GM23248 (cell line): Measurements from ENCODE around the gene TMEM250. TPM values are rescaled to one million over a fixed set of nuclear protein-coding genes. Genes with fewer than 3 reads are reported as not detected.

Source experiments
- DNase-seq: peaks from one replicate; pipeline ENCODE4 v3.0.0-alpha.2; 2015
- H2AFZ ChIP-seq: fragments of 200-600 bp; sonication (generic); 2 replicates; pipeline ENCODE4 v1.6.1; 2016; ENCODE audit warnings: antibody characterized with exemption
- H3F3A ChIP-seq: fragments of 200-600 bp; sonication (generic); 2 replicates; pipeline ENCODE4 v1.6.1; 2016; ENCODE audit warnings: mild to moderate bottlenecking, antibody characterized with exemption, mixed run types; ENCODE audit not compliant: insufficient read depth
- H3K27ac ChIP-seq: fragments of 200-600 bp; sonication (generic); 2 replicates; pipeline ENCODE4 v1.5.1; 2016; ENCODE audit warnings: mild to moderate bottlenecking
- H3K27me3 ChIP-seq: fragments of 200-600 bp; sonication (generic); replicated peaks from 2 replicates; pipeline ENCODE4 v1.6.1; 2016; ENCODE audit warnings: mild to moderate bottlenecking; ENCODE audit not compliant: insufficient read depth
- H3K36me3 ChIP-seq: fragments of 200-600 bp; sonication (generic); 2 replicates; pipeline ENCODE4 v1.6.1; 2016; ENCODE audit warnings: low read depth, mild to moderate bottlenecking
- H3K4me1 ChIP-seq: fragments of 200-600 bp; sonication (generic); 2 replicates; pipeline ENCODE4 v1.6.1; 2016; ENCODE audit warnings: mild to moderate bottlenecking; ENCODE audit not compliant: insufficient read depth
- H3K4me2 ChIP-seq: fragments of 200-600 bp; sonication (generic); one replicate; pipeline ENCODE4 v1.6.1; 2016; ENCODE audit warnings: mild to moderate bottlenecking; ENCODE audit not compliant: unreplicated experiment
- H3K4me3 ChIP-seq: fragments of 200-600 bp; sonication (generic); 2 replicates; pipeline ENCODE4 v1.5.1; 2016; ENCODE audit warnings: mild to moderate bottlenecking
- H3K79me2 ChIP-seq: fragments of 200-600 bp; sonication (generic); 2 replicates; pipeline ENCODE4 v1.6.1; 2016; ENCODE audit warnings: mild to moderate bottlenecking; ENCODE audit not compliant: insufficient read depth
- H3K9ac ChIP-seq: fragments of 200-600 bp; sonication (generic); 2 replicates; pipeline ENCODE4 v1.6.1; 2016; ENCODE audit warnings: mild to moderate bottlenecking
- H3K9me2 ChIP-seq: fragments of 200-600 bp; sonication (generic); 2 replicates; pipeline ENCODE4 v1.6.1; 2016; ENCODE audit warnings: mixed run types, mild to moderate bottlenecking, moderate library complexity; ENCODE audit not compliant: insufficient read depth
- H3K9me3 ChIP-seq: fragments of 200-600 bp; sonication (generic); one replicate; pipeline ENCODE4 v1.6.1; 2017; ENCODE audit warnings: low read depth
- H4K20me1 ChIP-seq: fragments of 200-600 bp; sonication (generic); 2 replicates; pipeline ENCODE4 v1.6.0; 2016; ENCODE audit not compliant: insufficient read depth
- EZH2 ChIP-seq: fragments of 200-600 bp; sonication (generic); IDR thresholded peaks from 2 replicates; pipeline ENCODE4 v1.6.1; 2018; ENCODE audit warnings: antibody characterized with exemption, mild to moderate bottlenecking; ENCODE audit not compliant: insufficient read depth, poor library complexity, severe bottlenecking
- EZH2phosphoT487 ChIP-seq: fragments of 200-600 bp; sonication (generic); IDR thresholded peaks from 2 replicates; pipeline ENCODE4 v1.6.1; 2018; ENCODE audit warnings: antibody characterized with exemption, moderate library complexity, mild to moderate bottlenecking, low read depth; ENCODE audit not compliant: insufficient read depth
- WGBS, 2 experiments: methylation state at CpG; one replicate each; pipeline ENCODE4 v1.1.6; 2015 to 2017; ENCODE audit warnings: low lambda C conversion rate in 2 of 2, low coverage in 1 of 2; ENCODE audit errors: missing lambda C conversion rate in 2 of 2; 5-methylcytosine and 5-hydroxymethylcytosine counted together
- in situ Hi-C: fragments of 300-500 bp; cut with MboI; formaldehyde crosslinking; loops from 2 replicates; pipeline ENCODE4 v1.15.0; 2020
- polyA plus RNA-seq: library from polyadenylated mRNA; unstranded; fragments of >200 nt; fragmentation: Nextera tagmentation; extraction: Ambion mirVana; gene quantifications from 2 replicates; pipeline ENCODE4 v1.2.1, GENCODE V29; 2016
- total RNA-seq: library from RNA; depleted of rRNA; stranded (reverse); fragments of >200 nt; shearing (Covaris generic); gene quantifications from 2 replicates; pipeline ENCODE4 v1.2.3, GENCODE V29; 2014

Gene TMEM250
- total and polyA plus RNA-seq, 2 experiments from 2014 or later, result 25.9 to 69.7 TPM

DNA sequence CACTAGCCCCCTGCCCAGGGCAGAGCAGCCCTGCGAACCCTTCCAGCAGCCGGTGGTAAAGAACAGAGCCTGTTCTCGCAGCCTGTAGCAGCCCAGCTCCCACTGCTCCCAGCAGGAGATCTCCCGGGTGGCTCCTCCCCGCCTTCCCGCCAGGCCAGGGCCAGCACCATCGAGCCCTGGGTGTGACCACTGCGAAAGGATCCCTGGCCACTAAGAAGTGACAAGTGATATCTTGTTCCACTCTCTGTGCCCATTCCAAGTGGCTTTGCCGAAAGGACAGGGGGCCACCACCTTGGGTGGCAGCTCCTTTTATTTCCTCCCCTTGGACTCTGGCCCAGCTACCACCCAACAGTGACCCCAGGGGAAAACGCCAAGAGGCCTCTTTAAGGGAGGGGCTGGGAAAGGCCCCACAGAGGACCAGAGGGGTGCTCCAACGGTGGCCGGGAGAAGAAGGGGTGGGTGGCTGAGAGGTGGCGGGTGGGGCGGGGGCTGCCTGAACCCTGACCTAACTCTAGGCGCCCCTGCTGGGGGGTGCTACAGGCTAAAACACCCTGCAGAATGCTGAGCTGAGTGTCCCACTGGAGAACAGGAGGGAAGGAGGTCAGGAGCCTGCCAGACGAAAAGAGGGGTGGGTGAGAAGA lies 25.2 kb downstream of the TMEM250 start:
- Histone ChIP-seq H3K9me3 (no peaks in the 10 kb centered on the region), H3F3A (peaks cover 4% of the 10 kb centered on the region; the same call in 1 of the 2 replicates), H3K9ac (peak overlapping the region; percentile 85), H3K4me1 (peaks cover 15% of the 10 kb centered on the region), H3K9me2 (no peaks in the 10 kb centered on the region), H3K4me2 (peak overlapping the region; percentile 87), H3K27ac (peak overlapping the region; percentile 56), H3K27me3 (no peaks in the 10 kb centered on the region), H3K79me2 (peaks cover 61% of the 10 kb centered on the region), H3K36me3 (no peaks in the 10 kb centered on the region), H2AFZ (no peak overlapping the region), H3K4me3 (peak overlapping the region; percentile 85), H4K20me1 (0 out of 2 replicates have a peak, but pooled peaks cover 5% of the 10 kb centered on the region)
- no peak for TF ChIP-seq EZH2
- TF ChIP-seq EZH2phosphoT487, result no peak
- WGBS, 2 experiments, result 23 to 26% methylated on average over 12 to 16 of the region's 16 CpGs
- peak; percentile 66 for DNase-seq
- in situ Hi-C loops, result no loop called here

DNA sequence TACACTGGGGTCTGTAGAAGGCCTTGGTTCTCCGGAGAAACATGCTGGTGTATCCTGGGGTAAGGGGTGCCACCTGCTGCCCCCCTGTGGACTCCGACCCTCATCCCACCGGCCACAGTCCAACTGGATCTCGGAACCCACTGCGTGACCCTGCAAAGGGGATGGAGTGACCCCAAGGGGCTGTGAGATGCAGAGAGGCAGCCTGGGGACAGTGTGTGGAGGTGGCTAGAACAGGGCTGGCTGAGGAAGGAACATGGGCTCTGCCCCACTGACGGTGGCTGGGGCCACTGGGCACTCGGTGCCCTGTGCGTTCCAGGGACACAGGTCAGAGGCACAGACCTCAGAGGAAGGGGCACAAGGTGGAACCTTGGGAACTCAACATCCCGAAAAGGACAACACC lies 25.9 kb downstream of the TMEM250 start:
- H3K9me2 ChIP-seq, result no peaks in the 10 kb centered on the region
- no peak for TF ChIP-seq EZH2
- no peak for TF ChIP-seq EZH2phosphoT487
- no peak for DNase-seq
- H3K4me1 ChIP-seq, result peaks cover 15% of the 10 kb centered on the region
- no peaks in the 10 kb centered on the region for H3K27me3 ChIP-seq
- H4K20me1 ChIP-seq, result 0 out of 2 replicates have a peak, but pooled peaks cover 5% of the 10 kb centered on the region
- no peak overlapping the region for H3K4me3 ChIP-seq
- no peaks in the 10 kb centered on the region for H3K9me3 ChIP-seq
- H3K4me2 ChIP-seq, result peak overlapping the region; percentile 87
- no peaks in the 10 kb centered on the region for H3K36me3 ChIP-seq
- H2AFZ ChIP-seq, result no peak overlapping the region
- peaks cover 68% of the 10 kb centered on the region for H3K79me2 ChIP-seq
- WGBS, 2 experiments, result 80 to 82% methylated on average over 9 of the region's 9 CpGs
- peak overlapping the region; percentile 85 for H3K9ac ChIP-seq
- in situ Hi-C loops, result no loop called here
- peaks cover 4% of the 10 kb centered on the region; the same call in 1 of the 2 replicates for H3F3A ChIP-seq
- peak overlapping the region; percentile 56 for H3K27ac ChIP-seq

DNA sequence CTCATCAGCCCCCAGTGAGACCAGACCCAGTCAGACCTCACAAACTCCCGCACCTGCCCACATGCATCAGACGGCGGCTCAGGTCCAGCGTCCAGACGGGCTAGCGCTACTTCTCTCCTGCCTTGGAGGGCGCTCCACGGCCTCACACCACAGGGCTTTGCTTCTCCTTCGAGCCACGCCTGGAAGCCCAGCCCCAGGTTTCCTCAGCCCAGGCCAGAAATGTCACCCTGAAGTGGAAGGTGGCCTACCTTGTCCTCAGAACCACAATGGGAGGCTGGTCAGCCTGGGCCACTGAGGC lies 26.4 kb downstream of the TMEM250 start:
- Histone ChIP-seq H3K9me3 (no peaks in the 10 kb centered on the region), H3K27me3 (no peaks in the 10 kb centered on the region), H3K79me2 (peaks cover 73% of the 10 kb centered on the region), H3K4me3 (no peak overlapping the region), H3F3A (peaks cover 4% of the 10 kb centered on the region; the same call in 1 of the 2 replicates), H4K20me1 (0 out of 2 replicates have a peak, but pooled peaks cover 5% of the 10 kb centered on the region), H2AFZ (no peak overlapping the region), H3K36me3 (no peaks in the 10 kb centered on the region), H3K9me2 (no peaks in the 10 kb centered on the region), H3K4me2 (no peak overlapping the region), H3K9ac (no peak overlapping the region), H3K4me1 (peaks cover 15% of the 10 kb centered on the region), H3K27ac (no peak overlapping the region)
- DNase-seq, result no peak
- TF ChIP-seq EZH2phosphoT487 (no peak), EZH2 (no peak)
- in situ Hi-C loops, result no loop called here
- WGBS, 2 experiments, result 93 to 94% methylated on average over 10 of the region's 10 CpGs

DNA sequence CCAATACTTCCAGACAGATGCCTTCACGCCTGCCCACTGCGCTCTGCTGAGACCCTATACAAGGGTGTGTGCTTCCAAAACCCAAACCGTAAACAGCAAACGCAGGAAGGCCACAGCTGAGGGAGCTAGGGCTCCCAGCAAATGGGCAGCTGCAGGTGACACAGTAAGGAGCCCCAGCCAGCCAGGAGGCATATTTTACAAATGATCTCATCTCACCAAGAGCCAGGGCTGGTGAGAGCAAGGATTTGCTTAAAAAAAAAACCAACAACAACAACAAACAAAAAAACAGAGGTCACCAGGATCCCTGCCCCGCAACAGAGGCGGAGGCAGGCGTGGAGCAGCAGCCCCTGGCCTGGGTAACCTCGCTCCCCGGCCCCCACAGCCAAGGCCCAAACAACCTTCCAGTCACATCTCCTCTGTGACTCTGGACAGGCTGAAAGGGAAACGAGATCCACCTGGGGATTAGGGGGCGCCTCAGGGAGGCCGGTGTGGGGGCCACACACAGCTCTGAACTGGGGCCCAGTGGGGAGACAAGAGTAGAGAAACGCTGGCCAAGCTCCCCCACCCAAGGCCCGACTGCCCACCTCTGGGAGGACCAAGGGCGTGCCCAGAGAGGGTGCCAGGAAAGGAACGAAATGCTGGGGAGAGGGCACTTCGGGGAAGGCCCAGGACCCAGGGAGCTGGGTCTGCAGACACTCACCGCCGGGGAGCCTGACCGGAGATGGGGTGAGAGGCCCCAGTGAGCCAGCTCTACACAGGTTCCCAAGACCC lies 26.9 kb downstream of the TMEM250 start:
- peak; percentile 45 for DNase-seq
- no peak overlapping the region for H3K27ac ChIP-seq
- no peak overlapping the region for H2AFZ ChIP-seq
- H3K4me1 ChIP-seq, result peaks cover 15% of the 10 kb centered on the region
- no peak overlapping the region for H3K4me3 ChIP-seq
- in situ Hi-C loops, result no loop called here
- TF ChIP-seq EZH2phosphoT487, result no peak
- TF ChIP-seq EZH2, result no peak
- H3K4me2 ChIP-seq, result no peak overlapping the region
- no peaks in the 10 kb centered on the region for H3K9me3 ChIP-seq
- peaks cover 4% of the 10 kb centered on the region; the same call in 1 of the 2 replicates for H3F3A ChIP-seq
- H4K20me1 ChIP-seq, result 0 out of 2 replicates have a peak, but pooled peaks cover 5% of the 10 kb centered on the region
- no peaks in the 10 kb centered on the region for H3K36me3 ChIP-seq
- H3K9me2 ChIP-seq, result no peaks in the 10 kb centered on the region
- 92 to 93% methylated on average over 19 to 20 of the region's 20 CpGs for WGBS, 2 experiments
- H3K27me3 ChIP-seq, result no peaks in the 10 kb centered on the region
- H3K9ac ChIP-seq, result no peak overlapping the region
- H3K79me2 ChIP-seq, result peaks cover 78% of the 10 kb centered on the region
